Subcutaneous abdominal adipose tissue (tissue), 5 donors: Measurements from ENCODE around the gene ELP5.

Source experiments
- H3K27ac ChIP-seq: one replicate; pipeline ENCODE4 v1.7.0; 2013; ENCODE audit warnings: low read depth, mild to moderate bottlenecking, inconsistent platforms, low read length, moderate library complexity
- H3K27me3 ChIP-seq, 5 donors: one replicate each; pipeline ENCODE4 v1.7.0; 2013; ENCODE audit warnings: low read length in 5 of 5, inconsistent platforms in 1 of 5; ENCODE audit not compliant: control insufficient read depth in 5 of 5, insufficient read depth in 4 of 5
- H3K36me3 ChIP-seq, 5 donors: one replicate each; pipeline ENCODE4 v1.7.0; 2013; ENCODE audit warnings: low read length in 5 of 5; ENCODE audit not compliant: control insufficient read depth in 5 of 5, insufficient read depth in 5 of 5
- H3K4me1 ChIP-seq, 5 donors: one replicate each; pipeline ENCODE4 v1.7.0; 2013; ENCODE audit warnings: low read length in 5 of 5, mild to moderate bottlenecking in 3 of 5, moderate library complexity in 1 of 5; ENCODE audit not compliant: control insufficient read depth in 5 of 5, insufficient read depth in 5 of 5
- H3K4me3 ChIP-seq, 5 donors: one replicate each; pipeline ENCODE4 v1.7.0; 2013; ENCODE audit warnings: low read length in 5 of 5, low read depth in 1 of 5
- H3K9ac ChIP-seq, 5 donors: one replicate each; pipeline ENCODE4 v1.7.0; 2013; ENCODE audit warnings: low read length in 5 of 5, mild to moderate bottlenecking in 4 of 5, moderate library complexity in 3 of 5
- H3K9me3 ChIP-seq, 5 donors: one replicate each; pipeline ENCODE4 v1.7.0; 2013; ENCODE audit warnings: low read length in 5 of 5; ENCODE audit not compliant: control insufficient read depth in 5 of 5
- donor health status: healthy.
- donor health status: healthy.
- donor health status: healthy.
- donor health status: healthy.
- donor health status: healthy.

ELP5 gene

DNA sequence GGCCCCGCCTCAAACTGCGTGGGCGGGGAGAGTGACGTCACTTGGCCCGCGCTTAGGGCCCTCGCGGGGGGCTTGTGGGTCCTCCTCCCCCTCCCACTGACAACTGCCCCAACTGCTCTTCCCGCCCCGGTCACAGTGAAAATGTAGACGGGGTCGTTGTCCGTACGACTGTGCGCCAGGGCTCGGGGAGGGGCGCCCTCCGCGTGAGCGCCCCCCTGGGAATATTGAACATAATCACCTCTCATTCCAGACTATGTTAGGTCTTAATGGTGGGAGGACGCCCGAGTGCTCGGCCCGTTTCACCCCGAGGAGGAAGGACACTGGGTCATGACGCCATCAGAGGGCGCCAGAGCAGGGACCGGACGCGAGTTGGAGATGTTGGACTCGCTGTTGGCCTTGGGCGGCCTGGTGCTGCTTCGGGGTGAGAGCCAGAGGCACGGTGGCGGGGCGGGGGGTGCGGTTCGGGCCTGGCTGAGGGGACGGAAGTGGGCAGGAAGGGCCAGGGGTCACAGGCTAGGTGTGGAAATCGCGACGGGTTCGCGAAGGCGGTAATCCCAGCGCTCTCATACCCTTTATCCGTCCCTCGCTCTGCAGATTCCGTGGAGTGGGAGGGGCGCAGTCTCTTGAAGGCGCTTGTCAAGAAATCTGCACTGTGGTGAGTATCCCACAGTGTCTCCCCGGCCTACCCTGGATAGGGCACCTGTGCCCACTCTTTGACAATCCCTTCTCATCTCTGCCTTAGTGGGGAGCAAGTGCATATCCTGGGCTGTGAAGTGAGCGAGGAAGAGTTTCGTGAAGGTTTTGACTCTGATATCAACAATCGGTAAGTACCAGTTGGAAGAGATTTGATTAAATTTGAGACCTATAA is at the start of gene ELP5:
TSS of gene ELP5 (plus strand) at position 40 of the 868 bp plus-strand sequence. CDS start at position 376, 336 bp downstream.
- Histone ChIP-seq H3K4me1 (peaks cover 13 to 39% (median 37%) of the 10 kb centered on the region in 5 donors), H3K4me3 (peak within 1 kb of the TSS; percentile 83 to 95 (median 88)), H3K9ac (peak within 1 kb of the TSS; percentile 87 to 99 (median 92)), H3K36me3 (peaks cover 8 to 33% (median 26%) of the 10 kb centered on the region in 5 donors), H3K9me3 (no peaks in the 10 kb centered on the region), H3K27me3 (no peaks in the 10 kb centered on the region), H3K27ac (peak within 1 kb of the TSS; percentile 100)

DNA sequence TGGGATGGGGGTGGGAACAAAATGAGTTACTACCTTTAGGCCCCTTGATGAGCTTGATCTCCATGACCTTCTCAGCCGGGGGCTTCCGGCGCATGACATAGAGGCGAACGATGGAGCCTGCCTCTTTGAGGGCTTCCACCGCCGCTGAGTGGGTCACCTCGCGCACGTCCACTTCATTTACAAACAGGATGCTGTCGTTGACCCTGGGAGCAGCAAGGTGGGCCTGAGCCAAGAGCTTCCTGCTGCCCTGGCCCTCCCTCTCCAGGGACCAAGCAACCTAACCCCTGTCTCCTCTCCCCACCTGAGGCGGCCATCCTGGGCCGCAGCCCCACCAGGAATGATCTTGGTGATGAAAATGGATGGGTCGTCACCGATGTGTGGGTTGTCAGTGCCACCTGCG is 48.6 kb upstream of the ELP5 start:
- peaks cover 0 to 18% (median 14%) of the 10 kb centered on the region in 5 donors for H3K36me3 ChIP-seq
- H3K4me3 ChIP-seq, result no peak overlapping the region
- H3K4me1 ChIP-seq, result peaks cover 0 to 23% (median 14%) of the 10 kb centered on the region in 5 donors
- peaks cover 0 to 8% (median 2%) of the 10 kb centered on the region in 5 donors for H3K27me3 ChIP-seq
- no peak overlapping the region for H3K27ac ChIP-seq
- no peak overlapping the region for H3K9ac ChIP-seq
- H3K9me3 ChIP-seq, result no peaks in the 10 kb centered on the region

DNA sequence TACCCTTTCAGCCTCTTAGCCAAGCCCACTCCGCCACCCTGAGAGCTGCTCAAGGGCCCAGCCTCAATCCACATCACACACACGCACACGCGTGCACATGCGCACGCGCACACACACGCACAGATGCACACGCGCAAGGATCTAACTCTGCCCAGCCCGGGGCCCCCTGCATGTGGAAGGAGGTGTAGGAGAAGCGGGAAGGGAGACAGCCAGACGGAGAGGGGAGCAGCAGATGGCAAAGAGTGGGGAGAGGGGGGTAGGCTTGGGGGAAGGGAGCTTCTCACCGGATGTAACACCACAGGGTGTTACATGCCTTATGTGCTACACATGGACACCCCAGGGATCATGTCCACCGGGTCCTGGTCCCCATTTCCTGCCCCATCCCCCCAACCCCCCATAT is 47.7 kb upstream of the ELP5 start:
- Histone ChIP-seq H3K4me3 (peak overlapping the region; percentile 17 to 82 (median 74)), H3K9ac (peak overlapping the region in 1 of 5 donors; percentile 63), H3K27me3 (peaks cover 4 to 10% (median 6%) of the 10 kb centered on the region in 5 donors), H3K36me3 (peaks cover 0 to 18% (median 14%) of the 10 kb centered on the region in 5 donors), H3K27ac (no peak overlapping the region), H3K4me1 (peaks cover 0 to 23% (median 14%) of the 10 kb centered on the region in 5 donors), H3K9me3 (no peaks in the 10 kb centered on the region)

- peaks cover 0 to 23% (median 14%) of the 10 kb centered on the region in 5 donors for H3K4me1 ChIP-seq
- peaks cover 0 to 18% (median 14%) of the 10 kb centered on the region in 5 donors for H3K36me3 ChIP-seq
- no peaks in the 10 kb centered on the region for H3K9me3 ChIP-seq
- H3K27ac ChIP-seq, result no peak overlapping the region
- peak overlapping the region; percentile 71 to 82 (median 74) for H3K4me3 ChIP-seq
- peaks cover 4 to 10% (median 6%) of the 10 kb centered on the region in 5 donors for H3K27me3 ChIP-seq
- peak overlapping the region in 4 of 5 donors; percentile 1 to 63 (median 47) for H3K9ac ChIP-seq
Observed at GRCh38 chr17:7204828-7205461, 47.1 kb upstream of the ELP5 start.

- H3K36me3 ChIP-seq, result peaks cover 0 to 18% (median 14%) of the 10 kb centered on the region in 5 donors
- H3K4me3 ChIP-seq, result peak overlapping the region; percentile 71 to 82 (median 74)
- no peak overlapping the region for H3K27ac ChIP-seq
- H3K9me3 ChIP-seq, result no peaks in the 10 kb centered on the region
- H3K4me1 ChIP-seq, result peaks cover 0 to 23% (median 14%) of the 10 kb centered on the region in 5 donors
- peaks cover 4 to 10% (median 6%) of the 10 kb centered on the region in 5 donors for H3K27me3 ChIP-seq
- peak overlapping the region in 1 of 5 donors; percentile 63 for H3K9ac ChIP-seq
Observed at GRCh38 chr17:7205561-7205960, 46.5 kb upstream of the ELP5 start.

GRCh38 chr17:7207120-7208001 is 44.7 kb upstream of the ELP5 start:
- Histone ChIP-seq H3K36me3 (peaks cover 0 to 16% (median 11%) of the 10 kb centered on the region in 5 donors), H3K9me3 (no peaks in the 10 kb centered on the region), H3K9ac (no peak overlapping the region), H3K4me3 (no peak overlapping the region), H3K27me3 (peaks cover 4 to 12% (median 6%) of the 10 kb centered on the region in 5 donors), H3K4me1 (peaks cover 0 to 23% (median 14%) of the 10 kb centered on the region in 5 donors), H3K27ac (no peak overlapping the region)

GRCh38 chr17:7208027-7208571 is 43.9 kb upstream of the ELP5 start:
- no peak overlapping the region for H3K4me3 ChIP-seq
- H3K36me3 ChIP-seq, result peaks cover 0 to 9% (median 7%) of the 10 kb centered on the region in 5 donors
- H3K27ac ChIP-seq, result no peak overlapping the region
- H3K27me3 ChIP-seq, result peaks cover 4 to 12% (median 6%) of the 10 kb centered on the region in 5 donors
- no peaks in the 10 kb centered on the region for H3K9me3 ChIP-seq
- peaks cover 0 to 23% (median 14%) of the 10 kb centered on the region in 5 donors for H3K4me1 ChIP-seq
- H3K9ac ChIP-seq, result no peak overlapping the region

DNA sequence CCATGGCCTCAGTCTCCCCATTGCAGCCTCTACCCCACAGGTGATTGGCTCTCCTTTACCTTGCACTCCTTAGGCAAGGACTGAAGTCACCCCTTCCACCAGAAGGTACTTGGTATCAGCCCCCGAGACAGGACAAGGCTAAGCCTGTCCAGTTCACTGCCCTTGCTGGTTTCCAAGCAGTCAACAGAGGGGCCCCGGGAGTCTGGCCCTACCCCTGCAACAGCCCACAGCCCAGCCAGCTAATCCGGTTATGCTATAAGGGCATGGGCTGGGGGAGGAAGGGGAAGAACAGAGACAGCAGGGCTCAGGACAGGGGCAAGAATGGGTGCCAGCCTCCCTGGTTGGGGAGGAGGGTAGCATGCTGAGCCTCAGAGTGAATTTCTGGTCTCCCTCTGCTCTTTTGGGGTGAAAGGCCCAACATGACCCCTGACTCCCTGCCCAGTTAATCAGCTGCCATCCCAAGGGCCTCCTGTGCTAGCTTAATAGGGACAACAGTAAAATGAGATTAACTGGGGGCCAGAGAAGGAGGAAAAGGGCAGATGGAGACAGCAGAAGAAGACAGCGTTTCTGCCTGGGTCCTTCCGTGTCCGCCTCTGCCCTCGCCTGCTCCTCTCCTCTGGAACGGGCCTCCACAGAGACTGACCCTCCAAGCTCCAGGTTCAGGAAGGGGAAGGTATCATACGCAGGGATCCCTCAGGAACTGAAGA is 43.1 kb upstream of the ELP5 start:
- no peak overlapping the region for H3K27ac ChIP-seq
- peaks cover 0 to 27% (median 18%) of the 10 kb centered on the region in 5 donors for H3K4me1 ChIP-seq
- H3K9ac ChIP-seq, result no peak overlapping the region
- H3K36me3 ChIP-seq, result peaks cover 0 to under 1% (median 0%) of the 10 kb centered on the region in 5 donors
- H3K27me3 ChIP-seq, result peaks cover 4 to 12% (median 6%) of the 10 kb centered on the region in 5 donors
- H3K9me3 ChIP-seq, result no peaks in the 10 kb centered on the region
- H3K4me3 ChIP-seq, result no peak overlapping the region
